IMR-90 (cell line): ENCODE results near the gene CASKIN1.

ENCODE experiments used
- BHLHE40 ChIP-seq: fragments of 150-350 bp; IDR thresholded peaks from 2 replicates; pipeline ENCODE4 v1.6.1; 2016; ENCODE audit warnings: mild to moderate bottlenecking, low read depth, low read length
- CEBPB ChIP-seq: IDR thresholded peaks from 2 replicates; pipeline ENCODE4 v1.6.1; 2012; ENCODE audit warnings: low read depth, low read length, improper control_type of control experiment
- CHD1 ChIP-seq: IDR thresholded peaks from 2 replicates; pipeline ENCODE4 v1.6.1; 2012; ENCODE audit warnings: low read depth, low read length, improper control_type of control experiment
- FOS ChIP-seq: fragments of 150-350 bp; IDR thresholded peaks from 2 replicates; pipeline ENCODE4 v1.6.1; 2016; ENCODE audit warnings: low read depth, low read length
- MAFK ChIP-seq: IDR thresholded peaks from 2 replicates; pipeline ENCODE4 v1.6.1; 2012; ENCODE audit warnings: low read depth, low read length, improper control_type of control experiment
- MAZ ChIP-seq: IDR thresholded peaks from 2 replicates; pipeline ENCODE4 v1.6.1; 2012; ENCODE audit warnings: low read depth, mild to moderate bottlenecking, low read length, improper control_type of control experiment, moderate library complexity, borderline replicate concordance
- MXI1 ChIP-seq: IDR thresholded peaks from 2 replicates; pipeline ENCODE4 v1.6.1; 2012; ENCODE audit warnings: low read depth, mild to moderate bottlenecking, low read length, moderate library complexity, borderline replicate concordance
- POLR2A ChIP-seq: IDR thresholded peaks from 2 replicates; pipeline ENCODE4 v1.6.1; 2012; ENCODE audit warnings: mild to moderate bottlenecking, low read depth, low read length
- RAD21 ChIP-seq: IDR thresholded peaks from 2 replicates; pipeline ENCODE4 v1.6.1; 2012; ENCODE audit warnings: low read length, improper control_type of control experiment
- SMC3 ChIP-seq: fragments of 150-350 bp; IDR thresholded peaks from 2 replicates; pipeline ENCODE4 v1.6.1; 2016; ENCODE audit warnings: low read depth, mild to moderate bottlenecking, antibody characterized with exemption, low read length, moderate library complexity
- TF ChIP-seq, protein P1 (sequence below): conservative IDR thresholded peaks from 2 replicates; pipeline ENCODE4 v1.5.1; 2012; ENCODE audit warnings: mild to moderate bottlenecking, low read depth, low read length, improper control_type of control experiment

DNA sequence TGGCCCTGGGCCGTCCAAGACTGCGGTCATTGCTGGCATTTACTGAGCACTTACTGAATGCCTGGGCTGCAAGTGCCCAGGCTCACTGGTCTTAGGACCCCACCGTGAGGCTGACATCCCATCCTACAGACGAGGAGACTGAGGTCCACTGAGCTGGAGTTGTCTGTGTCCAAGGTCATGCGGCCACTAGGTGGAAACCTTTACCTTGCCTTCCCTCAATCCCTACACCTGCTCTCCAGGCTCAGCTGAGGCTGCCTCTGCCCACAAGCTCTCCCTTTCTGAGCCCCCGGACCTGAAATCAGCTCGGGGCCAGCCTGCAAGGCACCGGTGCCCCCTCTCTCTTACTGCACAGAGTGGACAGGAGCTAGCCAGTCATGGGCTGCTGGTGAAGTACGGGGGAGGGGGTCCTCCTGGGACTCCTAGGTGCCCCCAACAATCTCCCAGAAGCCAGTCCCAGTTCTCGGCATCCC, 1.5 kb downstream of the CASKIN1 start:
- TF ChIP-seq RAD21 (peak; percentile 52), BHLHE40 (no peak), POLR2A (no peak), CEBPB (no peak), MAFK (no peak), MAZ (no peak), CHD1 (no peak), MXI1 (no peak), FOS (no peak), SMC3 (0 out of 2 replicates have a peak, but pooled peaks have one; percentile 21)
- TF ChIP-seq, protein P1, sequence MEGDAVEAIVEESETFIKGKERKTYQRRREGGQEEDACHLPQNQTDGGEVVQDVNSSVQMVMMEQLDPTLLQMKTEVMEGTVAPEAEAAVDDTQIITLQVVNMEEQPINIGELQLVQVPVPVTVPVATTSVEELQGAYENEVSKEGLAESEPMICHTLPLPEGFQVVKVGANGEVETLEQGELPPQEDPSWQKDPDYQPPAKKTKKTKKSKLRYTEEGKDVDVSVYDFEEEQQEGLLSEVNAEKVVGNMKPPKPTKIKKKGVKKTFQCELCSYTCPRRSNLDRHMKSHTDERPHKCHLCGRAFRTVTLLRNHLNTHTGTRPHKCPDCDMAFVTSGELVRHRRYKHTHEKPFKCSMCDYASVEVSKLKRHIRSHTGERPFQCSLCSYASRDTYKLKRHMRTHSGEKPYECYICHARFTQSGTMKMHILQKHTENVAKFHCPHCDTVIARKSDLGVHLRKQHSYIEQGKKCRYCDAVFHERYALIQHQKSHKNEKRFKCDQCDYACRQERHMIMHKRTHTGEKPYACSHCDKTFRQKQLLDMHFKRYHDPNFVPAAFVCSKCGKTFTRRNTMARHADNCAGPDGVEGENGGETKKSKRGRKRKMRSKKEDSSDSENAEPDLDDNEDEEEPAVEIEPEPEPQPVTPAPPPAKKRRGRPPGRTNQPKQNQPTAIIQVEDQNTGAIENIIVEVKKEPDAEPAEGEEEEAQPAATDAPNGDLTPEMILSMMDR = peak; percentile 34; the same call in 1 of the 2 replicates
